ENCODE data around the gene NAA10.
A peak's percentile ranks its signal among the peaks of the same experiment; 100 is the strongest.

GRCh38 chrX:153922932-153923857 lies 11.6 kb downstream of the NAA10 start:
- TF ChIP-seq POLR2AphosphoS5 (IDR thresholded peaks at IDR 0.05) (no peak), CTCF (IDR thresholded peaks at IDR 0.05) (peak in 4 of 7 experiments; percentile 23 to 48 (median 38)), EP300 (IDR thresholded peaks at IDR 0.05) (no peak)
